SHP77 treated with DMSO at 0.1 percent for 48 hours (cell line): ENCODE results near the gene KCNJ12.
"Not testable (repeated sequence)": the region's sequence is repeated elsewhere in the genome, so short reads cannot be mapped to it uniquely, and the experiment has no call there.

Experiments used
- DNase-seq: peaks from one replicate; lab custom pipeline; 2025; lab: John Stamatoyannopoulos, UW

The KCNJ12 gene

GRCh38 chr17:21452377-21453143, 76.4 kb downstream of the KCNJ12 start:
- DNase-seq, result no peak

DNA sequence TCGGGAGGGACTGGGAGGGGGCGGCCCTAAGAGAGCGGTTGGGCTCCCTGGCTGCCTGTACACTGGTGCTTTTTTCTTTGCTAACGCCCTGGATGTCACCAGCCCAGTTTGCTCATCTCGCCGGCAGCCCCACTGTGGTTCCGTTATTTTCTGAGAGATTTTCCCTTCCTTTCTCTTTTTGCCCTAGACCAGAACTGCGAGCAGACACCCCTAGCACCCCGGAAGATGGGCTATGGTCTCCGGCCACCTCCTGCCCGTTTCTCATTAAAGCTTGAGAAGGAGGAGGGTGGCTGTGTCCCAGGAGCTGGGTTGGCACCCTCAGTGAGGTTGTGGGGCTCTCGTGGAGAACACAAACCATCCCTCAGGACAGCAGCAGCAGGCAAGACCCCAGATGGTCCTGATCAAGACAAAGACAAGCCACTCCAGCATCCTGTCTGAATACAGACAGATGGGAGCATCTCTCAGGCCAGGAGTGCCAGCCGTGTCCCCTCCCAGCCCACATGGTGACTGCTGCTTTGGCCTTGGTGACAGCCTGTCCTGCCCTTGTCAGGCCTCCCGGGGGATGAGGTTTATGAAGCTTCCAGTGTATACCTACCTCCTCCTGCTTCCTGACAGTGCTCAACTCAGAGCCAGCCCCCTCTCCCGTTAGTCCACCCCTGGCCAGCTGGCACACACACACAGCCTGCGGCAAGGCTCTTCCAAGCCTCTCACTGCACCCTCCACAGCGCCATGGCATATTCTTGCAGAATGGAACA, 77.2 kb downstream of the KCNJ12 start:
- DNase-seq, result no peak

GRCh38 chr17:21454006-21454405, 77.8 kb downstream of the KCNJ12 start:
- not testable (repeated sequence) for DNase-seq

GRCh38 chr17:21454441-21454840, 78.3 kb downstream of the KCNJ12 start:
- DNase-seq, result no peak

DNA sequence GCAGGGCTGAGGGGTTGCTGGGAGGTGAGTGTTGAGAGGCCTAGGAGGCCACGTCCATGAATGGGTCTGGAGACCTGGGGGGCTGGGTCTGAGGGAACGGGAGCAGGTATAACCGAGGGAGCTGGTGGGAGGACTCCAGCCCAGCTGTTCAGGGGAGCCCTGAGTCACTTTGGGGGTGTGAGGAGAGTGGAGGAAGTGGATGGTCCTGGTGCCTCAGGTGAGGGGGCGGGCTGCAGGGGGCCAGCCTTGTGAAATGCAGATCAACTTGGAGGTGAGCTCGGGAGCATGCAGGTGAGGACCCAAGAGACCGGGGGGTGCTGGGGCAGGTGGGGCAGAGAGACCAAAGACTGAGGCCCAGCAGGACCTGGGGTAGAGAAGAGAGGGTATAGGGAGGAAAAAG, 79.6 kb downstream of the KCNJ12 start:
- DNase-seq, result no peak

- not testable (repeated sequence) for DNase-seq
These were observed 80.3 kb downstream of the KCNJ12 start for GRCh38 chr17:21456449-21456848.

GRCh38 chr17:21457051-21458026, 81.2 kb downstream of the KCNJ12 start:
- peak; percentile 84 for DNase-seq

- DNase-seq, result no peak
These were observed 81.9 kb downstream of the KCNJ12 start for GRCh38 chr17:21458054-21458453.

GRCh38 chr17:21459536-21459935, 83.4 kb downstream of the KCNJ12 start:
- DNase-seq, result no peak

- DNase-seq, result no peak
These were observed 84.2 kb downstream of the KCNJ12 start for GRCh38 chr17:21460358-21460757.

DNA sequence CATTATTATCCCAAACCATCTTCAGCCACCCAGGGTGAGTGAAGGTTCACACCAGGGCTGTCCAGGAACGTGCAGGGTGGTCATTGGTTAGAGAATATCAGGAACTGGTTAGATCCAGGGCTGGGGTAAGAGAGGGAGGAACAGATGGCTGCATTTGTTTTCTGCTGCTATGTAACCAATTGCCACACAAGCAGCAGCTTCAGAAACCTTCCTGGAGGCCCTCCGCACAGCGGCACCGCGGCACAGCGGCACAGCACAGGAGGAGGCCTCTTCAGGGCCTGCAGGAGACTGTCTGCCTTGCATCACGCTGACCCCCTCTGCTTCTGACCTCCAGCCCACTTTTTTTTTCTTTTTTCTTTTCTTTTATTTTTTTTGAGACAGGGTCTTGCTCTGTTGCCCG, 86.1 kb downstream of the KCNJ12 start:
- DNase-seq, result no peak

GRCh38 chr17:21463204-21463661, 87.1 kb downstream of the KCNJ12 start:
- no peak for DNase-seq

- no peak for DNase-seq
These were observed 87.7 kb downstream of the KCNJ12 start for GRCh38 chr17:21463779-21464407.

DNA sequence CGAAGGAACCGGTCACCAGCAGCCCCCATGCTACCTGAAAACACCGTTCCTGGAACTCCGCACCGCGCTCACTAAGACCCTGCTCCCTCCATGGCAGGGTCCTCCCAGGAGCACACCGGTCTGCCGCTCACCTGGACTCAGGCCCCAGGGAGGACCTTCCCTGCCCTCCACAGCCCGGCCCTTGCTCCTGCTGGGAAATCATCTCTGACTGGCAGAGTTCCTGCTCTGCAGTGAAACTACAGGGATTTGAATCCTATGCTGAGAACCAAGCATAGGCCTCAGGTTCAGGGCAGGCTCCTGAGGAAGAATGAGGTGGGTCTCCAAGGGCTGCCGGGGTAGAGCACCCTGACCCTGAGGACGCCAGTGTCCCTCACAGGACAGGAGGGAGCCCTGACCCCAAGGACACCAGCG, 88.5 kb downstream of the KCNJ12 start:
- DNase-seq, result no peak

DNA sequence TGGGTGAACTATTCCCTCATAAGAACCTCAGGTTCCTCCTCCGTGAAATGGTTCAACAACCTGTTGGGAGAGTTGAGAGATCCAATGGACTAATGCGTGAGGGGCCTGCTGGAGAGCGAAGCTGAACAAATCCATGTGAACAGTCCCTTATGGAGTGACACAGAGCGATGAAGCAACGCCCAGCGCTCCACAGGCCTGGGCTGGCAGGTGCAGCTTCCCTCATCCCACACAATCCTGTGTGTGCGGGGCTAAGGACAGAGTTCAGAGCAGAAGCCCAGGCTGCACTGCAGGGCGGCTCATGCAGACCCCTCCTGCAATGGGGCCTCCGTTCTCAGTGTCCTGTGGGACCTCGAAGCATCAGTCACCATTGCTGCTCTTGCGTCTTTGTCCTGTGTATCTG, 90.4 kb downstream of the KCNJ12 start:
- no peak for DNase-seq

DNA sequence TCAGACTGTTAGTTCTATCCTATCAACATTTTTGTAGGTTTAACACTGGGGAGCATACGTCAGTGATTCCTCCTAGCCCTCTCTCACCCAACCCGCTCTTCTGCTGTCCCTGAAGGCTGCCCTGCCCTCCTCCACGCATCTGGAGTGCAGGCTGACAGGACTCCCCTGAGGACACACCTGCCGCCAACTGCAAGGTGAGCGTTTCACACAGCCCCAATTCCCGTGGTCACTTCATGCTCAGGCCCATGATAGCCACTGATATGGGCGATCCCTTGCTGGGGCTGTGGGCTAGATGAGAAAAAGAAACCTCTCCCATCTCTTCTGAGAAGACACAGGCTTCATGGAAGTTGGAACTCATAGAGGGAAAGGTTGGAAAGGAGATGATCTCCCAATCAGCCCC, 91.0 kb downstream of the KCNJ12 start:
- no peak for DNase-seq

GRCh38 chr17:21467739-21468490, 91.8 kb downstream of the KCNJ12 start:
- no peak for DNase-seq
